IMR-90 (cell line): ENCODE measurements around the gene RMC1. TPM values are rescaled to one million over a fixed set of nuclear protein-coding genes. Genes with fewer than 3 reads are reported as not detected.

ENCODE experiments used
- ATAC-seq: fragments of 200-7000 bp; cut with Tn5 transposase; 2 replicates; pipeline ENCODE4 v1.9.1; 2020; ENCODE audit warnings: low read depth, mild to moderate bottlenecking, moderate library complexity
- BruUV-seq: library from RNA; stranded (reverse); fragments of 400-500 nt; replicated peaks from 2 replicates; lab custom pipeline; 2021; lab: Mats Ljungman, UMichigan
- CTCF ChIA-PET: fragments of 300-600 bp; formaldehyde crosslinking; extraction: SDS; loops from one replicate; lab custom pipeline; 2021; ENCODE audit warnings: antibody characterized with exemption; lab: Yijun Ruan, JAX
- POLR2A ChIA-PET: fragments of 300-600 bp; sonication (Branson Sonifier 250); formaldehyde crosslinking; loops from one replicate; lab custom pipeline; 2022; ENCODE audit warnings: antibody characterized with exemption; ENCODE audit not compliant: unreplicated experiment; lab: Charles Lee
- DNase-seq: peaks from one replicate; pipeline ENCODE4 v3.0.0; 2013
- H2AFZ ChIP-seq: replicated peaks from 2 replicates; pipeline ENCODE3; 2013; ENCODE audit warnings: low read length, mild to moderate bottlenecking; ENCODE audit not compliant: poor library complexity
- H2AK5ac ChIP-seq: 2 replicates; pipeline ENCODE4 v1.6.1; 2013; ENCODE audit warnings: low read depth, low read length, inconsistent platforms
- H2AK9ac ChIP-seq: replicated peaks from 2 replicates; pipeline ENCODE3; 2013; ENCODE audit warnings: mild to moderate bottlenecking, low read depth, low read length, moderate library complexity; ENCODE audit not compliant: poor library complexity
- H2BK120ac ChIP-seq: 2 replicates; pipeline ENCODE4 v1.6.1; 2013; ENCODE audit warnings: low read depth, low read length, inconsistent platforms
- H2BK15ac ChIP-seq: 3 replicates; pipeline ENCODE4 v1.6.1; 2013; ENCODE audit warnings: low read depth, low read length, inconsistent platforms
- H2BK20ac ChIP-seq: 2 replicates; pipeline ENCODE4 v1.6.1; 2013; ENCODE audit warnings: low read depth, mild to moderate bottlenecking, inconsistent platforms, low read length, moderate library complexity
- H2BK5ac ChIP-seq: 2 replicates; pipeline ENCODE4 v1.6.1; 2013; ENCODE audit warnings: mild to moderate bottlenecking, low read depth, low read length, inconsistent platforms; ENCODE audit not compliant: poor library complexity, severe bottlenecking
- H3K14ac ChIP-seq: replicated peaks from 2 replicates; pipeline ENCODE4 v1.6.1; 2013; ENCODE audit warnings: low read depth, low read length, inconsistent platforms
- H3K18ac ChIP-seq: 2 replicates; pipeline ENCODE4 v1.6.1; 2013; ENCODE audit warnings: low read depth, low read length, control low read depth
- H3K23ac ChIP-seq: 2 replicates; pipeline ENCODE4 v1.6.1; 2013; ENCODE audit warnings: low read depth, low read length, inconsistent platforms
- H3K27ac ChIP-seq: 2 replicates; pipeline ENCODE4 v1.5.1; 2013; ENCODE audit warnings: mild to moderate bottlenecking, control low read depth, low read length; ENCODE audit not compliant: insufficient read depth
- H3K27me3 ChIP-seq: 2 replicates; pipeline ENCODE4 v1.6.1; 2013; ENCODE audit warnings: low read length; ENCODE audit not compliant: control insufficient read depth, insufficient read depth
- H3K36me3 ChIP-seq: 2 replicates; pipeline ENCODE4 v1.6.1; 2013; ENCODE audit warnings: low read length, mixed read lengths; ENCODE audit not compliant: control insufficient read depth, insufficient read depth
- H3K4ac ChIP-seq: 2 replicates; pipeline ENCODE4 v1.6.1; 2013; ENCODE audit warnings: low read depth, low read length, inconsistent platforms
- H3K4me1 ChIP-seq: 2 replicates; pipeline ENCODE4 v1.6.1; 2013; ENCODE audit warnings: low read length, mixed read lengths; ENCODE audit not compliant: control insufficient read depth, insufficient read depth
- H3K4me2 ChIP-seq: 2 replicates; pipeline ENCODE4 v1.6.1; 2013; ENCODE audit warnings: low read depth, mild to moderate bottlenecking, control low read depth, low read length, moderate library complexity
- H3K4me3 ChIP-seq: 2 replicates; pipeline ENCODE4 v1.5.1; 2013; ENCODE audit warnings: low read depth, mild to moderate bottlenecking, control low read depth, low read length, moderate library complexity; ENCODE audit not compliant: insufficient read depth
- H3K56ac ChIP-seq: 2 replicates; pipeline ENCODE4 v1.6.1; 2013; ENCODE audit warnings: low read length, inconsistent platforms; ENCODE audit not compliant: insufficient read depth; ENCODE audit errors: extremely low read depth
- H3K79me1 ChIP-seq, 2 experiments: 2 replicates each; pipeline ENCODE4 v1.6.1; 2013; ENCODE audit warnings: low read length in 2 of 2, inconsistent platforms in 1 of 2, low read depth in 1 of 2
- H3K9ac ChIP-seq: 2 replicates; pipeline ENCODE4 v1.6.1; 2013; ENCODE audit warnings: low read depth, low read length, control low read depth
- H3K9me1 ChIP-seq: 2 replicates; pipeline ENCODE4 v1.6.1; 2013; ENCODE audit warnings: low read length, inconsistent platforms; ENCODE audit not compliant: insufficient read depth
- H3K9me3 ChIP-seq: 2 replicates; pipeline ENCODE4 v1.6.1; 2013; ENCODE audit warnings: low read length; ENCODE audit not compliant: control insufficient read depth, insufficient read depth
- H4K20me1 ChIP-seq: 2 replicates; pipeline ENCODE4 v1.6.1; 2013; ENCODE audit warnings: low read length, inconsistent platforms; ENCODE audit not compliant: insufficient read depth
- H4K5ac ChIP-seq: 2 replicates; pipeline ENCODE4 v1.6.1; 2013; ENCODE audit warnings: mild to moderate bottlenecking, low read depth, low read length, control low read depth
- H4K8ac ChIP-seq, 2 experiments: 2 replicates each; pipeline ENCODE4 v1.6.1; 2013; ENCODE audit warnings: low read depth in 2 of 2, low read length in 2 of 2, control low read depth in 1 of 2, inconsistent platforms in 1 of 2
- H4K91ac ChIP-seq: 2 replicates; pipeline ENCODE4 v1.6.1; 2013; ENCODE audit warnings: low read depth, low read length, inconsistent platforms; ENCODE audit not compliant: insufficient read depth
- BHLHE40 ChIP-seq: fragments of 150-350 bp; IDR thresholded peaks from 2 replicates; pipeline ENCODE4 v1.6.1; 2016; ENCODE audit warnings: mild to moderate bottlenecking, low read depth, low read length
- CEBPB ChIP-seq: IDR thresholded peaks from 2 replicates; pipeline ENCODE4 v1.6.1; 2012; ENCODE audit warnings: low read depth, low read length, improper control_type of control experiment
- CHD1 ChIP-seq: IDR thresholded peaks from 2 replicates; pipeline ENCODE4 v1.6.1; 2012; ENCODE audit warnings: low read depth, low read length, improper control_type of control experiment
- FOS ChIP-seq: fragments of 150-350 bp; IDR thresholded peaks from 2 replicates; pipeline ENCODE4 v1.6.1; 2016; ENCODE audit warnings: low read depth, low read length
- MAFK ChIP-seq: IDR thresholded peaks from 2 replicates; pipeline ENCODE4 v1.6.1; 2012; ENCODE audit warnings: low read depth, low read length, improper control_type of control experiment
- MAZ ChIP-seq: IDR thresholded peaks from 2 replicates; pipeline ENCODE4 v1.6.1; 2012; ENCODE audit warnings: low read depth, mild to moderate bottlenecking, low read length, improper control_type of control experiment, moderate library complexity, borderline replicate concordance
- MXI1 ChIP-seq: IDR thresholded peaks from 2 replicates; pipeline ENCODE4 v1.6.1; 2012; ENCODE audit warnings: low read depth, mild to moderate bottlenecking, low read length, moderate library complexity, borderline replicate concordance
- NFE2L2 ChIP-seq: fragments of 150-350 bp; IDR thresholded peaks from 2 replicates; pipeline ENCODE4 v1.6.1; 2016; ENCODE audit warnings: low read depth, mild to moderate bottlenecking, low read length
- POLR2A ChIP-seq: IDR thresholded peaks from 2 replicates; pipeline ENCODE4 v1.6.1; 2012; ENCODE audit warnings: mild to moderate bottlenecking, low read depth, low read length
- RAD21 ChIP-seq: IDR thresholded peaks from 2 replicates; pipeline ENCODE4 v1.6.1; 2012; ENCODE audit warnings: low read length, improper control_type of control experiment
- RCOR1 ChIP-seq: IDR thresholded peaks from 2 replicates; pipeline ENCODE4 v1.6.1; 2012; ENCODE audit warnings: mild to moderate bottlenecking, low read length, improper control_type of control experiment; ENCODE audit not compliant: insufficient replicate concordance
- RFX5 ChIP-seq: IDR thresholded peaks from 2 replicates; pipeline ENCODE4 v1.8.0; 2012; ENCODE audit warnings: low read depth, mild to moderate bottlenecking, low read length, moderate library complexity
- SMC3 ChIP-seq: fragments of 150-350 bp; IDR thresholded peaks from 2 replicates; pipeline ENCODE4 v1.6.1; 2016; ENCODE audit warnings: low read depth, mild to moderate bottlenecking, antibody characterized with exemption, low read length, moderate library complexity
- WGBS, 2 experiments: methylation state at CpG; one replicate each; pipeline versions ENCODE4 v1.1.5 to v1.1.7; 2013; ENCODE audit warnings: missing lambda C conversion rate in 2 of 2; ENCODE audit not compliant: insufficient read length in 1 of 2; ENCODE audit errors: extremely low coverage in 2 of 2; 5-methylcytosine and 5-hydroxymethylcytosine counted together
- dilution Hi-C: fragments of 300-500 bp; cut with HindIII; formaldehyde crosslinking; loops from one replicate; pipeline ENCODE4 v1.14.3; 2018; ENCODE audit warnings: low sequenced_read_pairs; ENCODE audit not compliant: unreplicated experiment
- in situ Hi-C: fragments of 300-500 bp; cut with MboI; formaldehyde crosslinking; loops from 3 replicates; pipeline ENCODE4 v1.14.3; 2019; ENCODE audit warnings: low sequenced_read_pairs, inconsistent platforms, mixed read lengths
- intact Hi-C: fragments of 100-400 bp; cut with micrococcal nuclease; formaldehyde crosslinking; loops from 2 replicates; pipeline ENCODE4 v1.10.0; 2022
- polyA plus RNA-seq, 3 experiments: library from polyadenylated mRNA; depleted of rRNA; stranded (reverse); fragments of >200 nt; gene quantifications; 2 replicates each; pipeline ENCODE4 v1.2.3, GENCODE V29; 2012; ENCODE audit warnings: low replicate concordance in 1 of 3
- total RNA-seq: library from RNA; depleted of rRNA; stranded (reverse); fragments of >200 nt; gene quantifications from 2 replicates; pipeline ENCODE4 v1.2.3, GENCODE V29; 2012
- TF ChIP-seq, protein P1 (sequence below): fragments of 150-350 bp; IDR thresholded peaks from 2 replicates; pipeline ENCODE4 v1.6.1; 2016; ENCODE audit warnings: low read depth, mild to moderate bottlenecking, low read length, moderate library complexity, borderline replicate concordance
- TF ChIP-seq, protein P2 (sequence below): fragments of 150-350 bp; IDR thresholded peaks from 2 replicates; pipeline ENCODE4 v1.6.1; 2017; ENCODE audit warnings: mild to moderate bottlenecking, antibody characterized with exemption, low read length, low read depth
- TF ChIP-seq, protein P3 (sequence below): conservative IDR thresholded peaks from 2 replicates; pipeline ENCODE4 v1.5.1; 2012; ENCODE audit warnings: mild to moderate bottlenecking, low read depth, low read length, improper control_type of control experiment

Gene RMC1
- total and polyA plus RNA-seq, 2 of the 4 experiments (the other 2 are of a cell fraction), result 14.2 to 18.0 TPM

DNA sequence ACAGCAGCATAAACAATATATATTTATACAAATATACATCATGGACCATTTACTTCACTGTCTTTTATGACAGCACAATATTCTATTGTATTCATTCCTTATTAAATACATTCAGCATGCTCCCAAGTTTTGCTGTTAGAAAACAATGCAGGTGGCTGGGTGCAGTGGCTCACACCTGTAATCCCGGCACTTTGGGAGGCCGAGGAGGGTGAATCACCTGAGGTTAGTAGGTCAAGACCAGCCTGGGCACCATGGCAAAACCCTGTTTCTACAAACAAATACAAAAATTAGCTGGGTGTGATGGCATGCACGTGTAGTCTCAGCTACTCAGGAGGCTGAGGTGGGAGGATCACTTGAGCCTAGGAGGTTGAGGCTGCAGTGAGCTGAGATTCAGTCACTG is 44.0 kb downstream of the RMC1 start:
- Histone ChIP-seq H2AK9ac (no peak overlapping the region), H3K9ac (no peak overlapping the region), H3K56ac (no peak overlapping the region), H2AFZ (no peak overlapping the region), H3K27me3 (no peaks in the 10 kb centered on the region), H4K8ac (no peak overlapping the region), H3K79me1 (peaks cover 0 to 3% of the 10 kb centered on the region in 2 experiments; a peak in 1 of 4 replicates), H3K36me3 (peaks cover 41% of the 10 kb centered on the region), H3K18ac (no peak overlapping the region), H3K9me3 (no peaks in the 10 kb centered on the region), H2AK5ac (no peak overlapping the region), H2BK15ac (no peak overlapping the region), H3K14ac (no peak overlapping the region), H3K27ac (no peak overlapping the region), H3K4ac (no peak overlapping the region), H4K91ac (no peak overlapping the region), H2BK5ac (no peak overlapping the region), H3K4me3 (no peak overlapping the region), H4K20me1 (no peaks in the 10 kb centered on the region), H3K4me1 (no peaks in the 10 kb centered on the region), H3K4me2 (no peak overlapping the region), H4K5ac (no peak overlapping the region), H2BK120ac (no peak overlapping the region), H2BK20ac (no peak overlapping the region), H3K9me1 (peaks cover 7% of the 10 kb centered on the region; the same call in 1 of the 2 replicates), H3K23ac (no peak overlapping the region)
- no peak for ATAC-seq
- WGBS, 2 experiments, result no CpG with 5 or more reads among the region's 3 CpGs
- intact Hi-C loops (no loop called here), dilution Hi-C loops (no loop called here), in situ Hi-C loops (no loop called here)
- TF ChIP-seq POLR2A, result no peak
- no peak for TF ChIP-seq NFE2L2
- TF ChIP-seq, protein P1, sequence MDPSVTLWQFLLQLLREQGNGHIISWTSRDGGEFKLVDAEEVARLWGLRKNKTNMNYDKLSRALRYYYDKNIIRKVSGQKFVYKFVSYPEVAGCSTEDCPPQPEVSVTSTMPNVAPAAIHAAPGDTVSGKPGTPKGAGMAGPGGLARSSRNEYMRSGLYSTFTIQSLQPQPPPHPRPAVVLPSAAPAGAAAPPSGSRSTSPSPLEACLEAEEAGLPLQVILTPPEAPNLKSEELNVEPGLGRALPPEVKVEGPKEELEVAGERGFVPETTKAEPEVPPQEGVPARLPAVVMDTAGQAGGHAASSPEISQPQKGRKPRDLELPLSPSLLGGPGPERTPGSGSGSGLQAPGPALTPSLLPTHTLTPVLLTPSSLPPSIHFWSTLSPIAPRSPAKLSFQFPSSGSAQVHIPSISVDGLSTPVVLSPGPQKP, result no peak
- no peak for TF ChIP-seq RFX5
- TF ChIP-seq, protein P2, sequence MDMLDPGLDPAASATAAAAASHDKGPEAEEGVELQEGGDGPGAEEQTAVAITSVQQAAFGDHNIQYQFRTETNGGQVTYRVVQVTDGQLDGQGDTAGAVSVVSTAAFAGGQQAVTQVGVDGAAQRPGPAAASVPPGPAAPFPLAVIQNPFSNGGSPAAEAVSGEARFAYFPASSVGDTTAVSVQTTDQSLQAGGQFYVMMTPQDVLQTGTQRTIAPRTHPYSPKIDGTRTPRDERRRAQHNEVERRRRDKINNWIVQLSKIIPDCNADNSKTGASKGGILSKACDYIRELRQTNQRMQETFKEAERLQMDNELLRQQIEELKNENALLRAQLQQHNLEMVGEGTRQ, result no peak
- no peak for TF ChIP-seq BHLHE40
- no peak for TF ChIP-seq MXI1
- no peak for TF ChIP-seq CEBPB
- TF ChIP-seq FOS, result no peak
- TF ChIP-seq MAZ, result no peak
- TF ChIP-seq, protein P3, sequence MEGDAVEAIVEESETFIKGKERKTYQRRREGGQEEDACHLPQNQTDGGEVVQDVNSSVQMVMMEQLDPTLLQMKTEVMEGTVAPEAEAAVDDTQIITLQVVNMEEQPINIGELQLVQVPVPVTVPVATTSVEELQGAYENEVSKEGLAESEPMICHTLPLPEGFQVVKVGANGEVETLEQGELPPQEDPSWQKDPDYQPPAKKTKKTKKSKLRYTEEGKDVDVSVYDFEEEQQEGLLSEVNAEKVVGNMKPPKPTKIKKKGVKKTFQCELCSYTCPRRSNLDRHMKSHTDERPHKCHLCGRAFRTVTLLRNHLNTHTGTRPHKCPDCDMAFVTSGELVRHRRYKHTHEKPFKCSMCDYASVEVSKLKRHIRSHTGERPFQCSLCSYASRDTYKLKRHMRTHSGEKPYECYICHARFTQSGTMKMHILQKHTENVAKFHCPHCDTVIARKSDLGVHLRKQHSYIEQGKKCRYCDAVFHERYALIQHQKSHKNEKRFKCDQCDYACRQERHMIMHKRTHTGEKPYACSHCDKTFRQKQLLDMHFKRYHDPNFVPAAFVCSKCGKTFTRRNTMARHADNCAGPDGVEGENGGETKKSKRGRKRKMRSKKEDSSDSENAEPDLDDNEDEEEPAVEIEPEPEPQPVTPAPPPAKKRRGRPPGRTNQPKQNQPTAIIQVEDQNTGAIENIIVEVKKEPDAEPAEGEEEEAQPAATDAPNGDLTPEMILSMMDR, result no peak
- no peak for TF ChIP-seq RAD21
- no peak for TF ChIP-seq MAFK
- no peak for TF ChIP-seq SMC3
- TF ChIP-seq RCOR1, result no peak
- no peak for TF ChIP-seq CHD1
- DNase-seq, result no peak
- no TSS peak for BruUV-seq
- ChIA-PET CTCF (no interaction called here), POLR2A (no interaction called here)
